ENCODE data around the gene NRDE2.

DNA sequence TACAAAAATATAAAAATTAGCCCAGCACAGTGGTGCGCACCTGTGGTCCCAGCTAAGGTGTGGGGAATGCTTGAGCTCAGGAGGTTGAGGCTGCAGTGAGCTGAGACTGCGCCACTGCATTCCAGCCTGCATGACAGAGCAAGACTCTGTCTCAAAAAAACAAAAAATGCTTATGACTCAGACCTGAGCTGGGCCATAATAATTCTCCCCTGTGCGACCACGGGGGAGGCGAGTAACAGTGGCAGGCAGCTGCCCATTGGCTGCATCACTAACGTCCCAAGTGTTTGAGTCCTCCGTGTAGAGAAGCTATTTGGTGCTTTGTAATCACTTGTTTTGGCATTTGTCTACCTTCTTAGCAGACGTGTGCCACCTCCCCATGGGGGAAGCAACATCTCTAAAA lies 50.5 kb downstream of the NRDE2 start:
- TF ChIP-seq POLR2AphosphoS5 (IDR thresholded peaks at IDR 0.05; ENCODE audit: low read depth) (no peak), GABPA (IDR thresholded peaks at IDR 0.05; ENCODE audit: low read depth) (no peak)
- TF ChIP-seq, protein P1, sequence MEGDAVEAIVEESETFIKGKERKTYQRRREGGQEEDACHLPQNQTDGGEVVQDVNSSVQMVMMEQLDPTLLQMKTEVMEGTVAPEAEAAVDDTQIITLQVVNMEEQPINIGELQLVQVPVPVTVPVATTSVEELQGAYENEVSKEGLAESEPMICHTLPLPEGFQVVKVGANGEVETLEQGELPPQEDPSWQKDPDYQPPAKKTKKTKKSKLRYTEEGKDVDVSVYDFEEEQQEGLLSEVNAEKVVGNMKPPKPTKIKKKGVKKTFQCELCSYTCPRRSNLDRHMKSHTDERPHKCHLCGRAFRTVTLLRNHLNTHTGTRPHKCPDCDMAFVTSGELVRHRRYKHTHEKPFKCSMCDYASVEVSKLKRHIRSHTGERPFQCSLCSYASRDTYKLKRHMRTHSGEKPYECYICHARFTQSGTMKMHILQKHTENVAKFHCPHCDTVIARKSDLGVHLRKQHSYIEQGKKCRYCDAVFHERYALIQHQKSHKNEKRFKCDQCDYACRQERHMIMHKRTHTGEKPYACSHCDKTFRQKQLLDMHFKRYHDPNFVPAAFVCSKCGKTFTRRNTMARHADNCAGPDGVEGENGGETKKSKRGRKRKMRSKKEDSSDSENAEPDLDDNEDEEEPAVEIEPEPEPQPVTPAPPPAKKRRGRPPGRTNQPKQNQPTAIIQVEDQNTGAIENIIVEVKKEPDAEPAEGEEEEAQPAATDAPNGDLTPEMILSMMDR (IDR thresholded peaks at IDR 0.05; ENCODE audit: insufficient read depth, low read length), result no peak
- TF ChIP-seq, protein P2, sequence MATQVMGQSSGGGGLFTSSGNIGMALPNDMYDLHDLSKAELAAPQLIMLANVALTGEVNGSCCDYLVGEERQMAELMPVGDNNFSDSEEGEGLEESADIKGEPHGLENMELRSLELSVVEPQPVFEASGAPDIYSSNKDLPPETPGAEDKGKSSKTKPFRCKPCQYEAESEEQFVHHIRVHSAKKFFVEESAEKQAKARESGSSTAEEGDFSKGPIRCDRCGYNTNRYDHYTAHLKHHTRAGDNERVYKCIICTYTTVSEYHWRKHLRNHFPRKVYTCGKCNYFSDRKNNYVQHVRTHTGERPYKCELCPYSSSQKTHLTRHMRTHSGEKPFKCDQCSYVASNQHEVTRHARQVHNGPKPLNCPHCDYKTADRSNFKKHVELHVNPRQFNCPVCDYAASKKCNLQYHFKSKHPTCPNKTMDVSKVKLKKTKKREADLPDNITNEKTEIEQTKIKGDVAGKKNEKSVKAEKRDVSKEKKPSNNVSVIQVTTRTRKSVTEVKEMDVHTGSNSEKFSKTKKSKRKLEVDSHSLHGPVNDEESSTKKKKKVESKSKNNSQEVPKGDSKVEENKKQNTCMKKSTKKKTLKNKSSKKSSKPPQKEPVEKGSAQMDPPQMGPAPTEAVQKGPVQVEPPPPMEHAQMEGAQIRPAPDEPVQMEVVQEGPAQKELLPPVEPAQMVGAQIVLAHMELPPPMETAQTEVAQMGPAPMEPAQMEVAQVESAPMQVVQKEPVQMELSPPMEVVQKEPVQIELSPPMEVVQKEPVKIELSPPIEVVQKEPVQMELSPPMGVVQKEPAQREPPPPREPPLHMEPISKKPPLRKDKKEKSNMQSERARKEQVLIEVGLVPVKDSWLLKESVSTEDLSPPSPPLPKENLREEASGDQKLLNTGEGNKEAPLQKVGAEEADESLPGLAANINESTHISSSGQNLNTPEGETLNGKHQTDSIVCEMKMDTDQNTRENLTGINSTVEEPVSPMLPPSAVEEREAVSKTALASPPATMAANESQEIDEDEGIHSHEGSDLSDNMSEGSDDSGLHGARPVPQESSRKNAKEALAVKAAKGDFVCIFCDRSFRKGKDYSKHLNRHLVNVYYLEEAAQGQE (IDR thresholded peaks at IDR 0.05; ENCODE audit: insufficient replicate concordance, low read depth), result no peak

Data from HL-60 (cell line).